Right lobe of liver (tissue), 6 donors: Measurements from ENCODE around the gene NUP214. TPM values are rescaled to one million over a fixed set of nuclear protein-coding genes. Genes with fewer than 3 reads are reported as not detected.

Source experiments
- ATAC-seq, 4 donors: fragments of 200-7000 bp; cut with Tn5 transposase; one replicate each; pipeline ENCODE4 v1.9.1; 2020; ENCODE audit warnings: mild to moderate bottlenecking in 4 of 4, moderate library complexity in 4 of 4
- DNase-seq, 3 donors: peaks; one replicate each; pipeline ENCODE4 v3.0.0-alpha.2; 2020
- H3K27ac ChIP-seq, 3 donors: fragments of 200-600 bp; one replicate each; pipeline ENCODE4 v1.8.0; 2022
- H3K27me3 ChIP-seq, 2 donors: fragments of 200-600 bp; one replicate each; pipeline ENCODE4 v1.8.0; 2022
- H3K36me3 ChIP-seq, 4 donors: fragments of 200-600 bp; sonication (generic) in 1 of 4; one replicate each; pipeline versions ENCODE4 v1.5.1 to v1.8.0; 2017 to 2022; ENCODE audit warnings: control low read depth in 1 of 4
- H3K4me1 ChIP-seq, 4 donors: fragments of 200-600 bp; sonication (generic) in 1 of 4; one replicate each; pipeline versions ENCODE4 v1.5.1 to v1.8.0; 2017 to 2022; ENCODE audit warnings: control low read depth in 1 of 4
- H3K4me3 ChIP-seq, 3 donors: fragments of 200-600 bp; one replicate each; pipeline ENCODE4 v1.8.0; 2022
- H3K9me3 ChIP-seq, 4 donors: fragments of 200-600 bp; sonication (generic) in 1 of 4; one replicate each; pipeline versions ENCODE4 v1.5.1 to v1.8.0; 2017 to 2022; ENCODE audit warnings: control low read depth in 1 of 4
- CTCF ChIP-seq, 4 donors: fragments of 200-600 bp in 3 of 4; fragments of 450-650 bp in 1 of 4; IDR thresholded peaks; one replicate each; pipeline versions ENCODE4 v1.5.1 to v1.8.0; 2016 to 2022; ENCODE audit warnings: antibody characterized with exemption in 4 of 4, mild to moderate bottlenecking in 2 of 4
- POLR2A ChIP-seq: fragments of 450-650 bp; IDR thresholded peaks from one replicate; pipeline ENCODE4 v1.6.1; 2017; ENCODE audit warnings: antibody characterized with exemption, mild to moderate bottlenecking
- WGBS: methylation state at CpG from one replicate; pipeline ENCODE4 v1.1.6; 2018; ENCODE audit warnings: low coverage, low lambda C conversion rate; ENCODE audit not compliant: insufficient coverage; ENCODE audit errors: missing lambda C conversion rate; 5-methylcytosine and 5-hydroxymethylcytosine counted together
- intact Hi-C, 2 donors: fragments of 100-400 bp; cut with DNase I; formaldehyde crosslinking; loops; one replicate each; pipeline versions ENCODE4 v1.11.2 to v1.14.1; 2022
- total RNA-seq, 6 experiments: library from RNA; depleted of rRNA in 2 of 6; stranded (reverse); fragments of >200 nt in 2 of 6; fragmentation: NEBNext Ultra II Directional in 3 of 6; extraction: Animal tissue kit (Norgen Biotek cat#: 25700) in 3 of 6; gene quantifications; one replicate each; pipeline versions ENCODE4 v1.1.0 to v1.2.4, GENCODE V29; 2016 to 2023
- donor health status: DM: no; HTN: yes; CAD: no.
- donor health status: DM: no; HTN: no; CAD: no.
- donor health status: DM: no; HTN: no; CAD: no.
- donor health status: DM: no; HTN: yes; CAD: no.
- donor health status: DM: no; HTN: yes; CAD: no.

NUP214 gene
- total RNA-seq, 6 experiments from 2014 or later: 22.5 to 31.1 (median 27.5) TPM

DNA sequence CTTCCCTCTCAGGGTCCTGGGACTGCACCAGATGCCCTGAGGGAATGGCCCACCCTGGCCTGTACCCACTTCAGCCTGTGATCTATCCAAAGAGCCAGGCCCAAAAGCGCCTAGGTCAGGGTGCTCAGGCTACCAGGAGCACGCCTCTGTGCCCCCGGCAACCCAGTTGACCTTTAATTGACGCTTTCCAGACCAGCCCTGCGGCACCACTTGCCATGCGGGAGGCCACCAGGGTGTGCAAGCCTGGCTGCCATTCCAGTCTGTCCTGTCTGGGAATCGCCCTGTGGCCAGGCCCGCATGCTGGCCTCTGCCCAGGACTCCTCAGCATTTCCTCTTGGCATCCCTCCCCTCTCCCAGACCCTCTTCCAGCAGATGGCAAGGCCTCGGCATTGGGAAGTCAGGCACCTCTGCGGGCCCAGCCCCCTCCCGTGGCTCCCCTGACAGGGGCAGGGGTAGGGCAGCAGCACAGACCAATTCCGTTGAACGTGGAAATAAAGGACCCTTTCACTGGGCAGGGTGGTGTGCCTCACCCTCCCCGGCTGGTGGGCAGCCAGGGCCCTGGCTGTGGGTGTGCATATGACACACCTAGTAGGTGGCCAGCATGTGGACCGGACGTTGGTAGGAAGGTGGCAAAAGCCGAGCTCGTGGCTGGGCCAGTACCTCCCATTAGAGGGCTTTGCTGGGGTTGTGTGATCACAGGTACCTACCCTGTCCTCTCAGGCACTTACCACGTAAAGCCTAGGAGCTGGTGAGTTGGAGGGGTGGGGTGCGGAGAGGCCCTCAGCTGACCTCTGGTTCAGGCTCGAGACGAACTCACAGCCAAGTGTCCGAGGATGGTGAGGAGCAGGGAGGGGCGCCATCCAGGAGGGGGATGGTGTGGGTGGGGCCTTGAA lies 32.6 kb upstream of the NUP214 start:
- 41% methylated on average over 6 of the region's 24 CpGs for WGBS
- ATAC-seq (no peak), DNase-seq (no peak)
- Histone ChIP-seq H3K4me1 (peaks cover 0 to 7% (median 0%) of the 10 kb centered on the region in 4 donors), H3K9me3 (no peaks in the 10 kb centered on the region), H3K27me3 (peaks cover 0 to 3% of the 10 kb centered on the region in 2 donors), H3K36me3 (no peaks in the 10 kb centered on the region), H3K4me3 (no peak overlapping the region), H3K27ac (no peak overlapping the region)
- intact Hi-C loops: no loop called here
- TF ChIP-seq CTCF (IDR thresholded peaks at IDR 0.05) (no peak), POLR2A (no peak)

DNA sequence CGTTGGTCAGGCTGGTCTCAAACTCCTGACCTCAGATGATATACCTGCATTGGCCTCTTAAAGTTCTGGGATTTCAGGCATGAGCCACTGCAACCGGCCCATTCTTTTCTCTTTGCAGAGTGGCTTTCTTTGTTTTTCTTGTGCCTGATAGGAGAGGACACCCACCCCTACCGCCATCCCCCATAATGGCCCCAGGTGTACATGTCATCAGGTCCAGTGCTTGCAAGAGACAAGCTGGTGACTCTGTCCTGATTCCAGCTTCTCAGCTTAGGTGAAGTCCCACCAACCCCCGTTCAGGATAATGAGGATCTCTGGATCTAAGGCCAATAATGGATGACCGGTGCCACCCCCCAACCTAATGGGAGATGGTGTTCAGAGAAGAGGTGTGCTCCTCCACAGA lies 31.4 kb upstream of the NUP214 start:
- no peak overlapping the region for H3K27ac ChIP-seq
- no peak for TF ChIP-seq POLR2A
- no peak for TF ChIP-seq CTCF (IDR thresholded peaks at IDR 0.05)
- peaks cover 0 to 7% (median 0%) of the 10 kb centered on the region in 4 donors for H3K4me1 ChIP-seq
- WGBS: 56% methylated on average over 4 of the region's 5 CpGs
- peaks cover 0 to 4% of the 10 kb centered on the region in 2 donors for H3K27me3 ChIP-seq
- H3K4me3 ChIP-seq: no peak overlapping the region
- intact Hi-C loops: no loop called here
- ATAC-seq: no peak
- H3K36me3 ChIP-seq: no peaks in the 10 kb centered on the region
- no peak for DNase-seq
- no peaks in the 10 kb centered on the region for H3K9me3 ChIP-seq

GRCh38 chr9:131094622-131095021 lies 30.8 kb upstream of the NUP214 start:
- 47% methylated on average over 4 of the region's 12 CpGs for WGBS

GRCh38 chr9:131095666-131096268 lies 29.6 kb upstream of the NUP214 start:
- no peak overlapping the region for H3K27ac ChIP-seq

More at GRCh38 chr9:131094622-131095021, 30.8 kb upstream of the NUP214 start:
- H3K9me3 ChIP-seq: no peaks in the 10 kb centered on the region
- no peak overlapping the region for H3K4me3 ChIP-seq
- intact Hi-C loops: no loop called here
- DNase-seq (no peak), ATAC-seq (no peak)
- H3K27me3 ChIP-seq: peaks cover 0 to 4% of the 10 kb centered on the region in 2 donors
- H3K4me1 ChIP-seq: peaks cover 0 to 7% (median 0%) of the 10 kb centered on the region in 4 donors
- TF ChIP-seq POLR2A (no peak), CTCF (IDR thresholded peaks at IDR 0.05) (no peak)
- H3K36me3 ChIP-seq: no peaks in the 10 kb centered on the region
- H3K27ac ChIP-seq: no peak overlapping the region

More at GRCh38 chr9:131095666-131096268, 29.6 kb upstream of the NUP214 start:
- no peaks in the 10 kb centered on the region for H3K9me3 ChIP-seq
- peaks cover 0 to 7% (median 0%) of the 10 kb centered on the region in 4 donors for H3K4me1 ChIP-seq
- TF ChIP-seq POLR2A (no peak), CTCF (IDR thresholded peaks at IDR 0.05) (no peak)
- ATAC-seq (no peak), DNase-seq (no peak)
- 19% methylated on average over 11 of the region's 16 CpGs for WGBS
- peaks cover 0 to 4% of the 10 kb centered on the region in 2 donors for H3K27me3 ChIP-seq
- H3K4me3 ChIP-seq: peak overlapping the region in 1 of 3 donors; percentile 42
- no peaks in the 10 kb centered on the region for H3K36me3 ChIP-seq
- intact Hi-C loops: no loop called here
